GM06990 (cell line): Measurements from ENCODE around the gene TANC1.

Source experiments
- DNase-seq: peaks from one replicate; pipeline ENCODE4 v3.0.0-alpha.2; 2011; ENCODE audit not compliant: insufficient read length; ENCODE audit errors: extremely low read depth
- H3K27me3 ChIP-seq: replicated peaks from 2 replicates; pipeline ENCODE4 v1.6.0; 2011; ENCODE audit warnings: low read length; ENCODE audit not compliant: control insufficient read depth, insufficient read depth
- H3K36me3 ChIP-seq: 2 replicates; pipeline ENCODE4 v1.5.1; 2011; ENCODE audit warnings: low read length; ENCODE audit not compliant: control insufficient read depth, insufficient read depth
- H3K4me3 ChIP-seq: replicated peaks from 2 replicates; pipeline ENCODE4 v1.5.1; 2011; ENCODE audit warnings: low read depth, mild to moderate bottlenecking, control low read depth, low read length
- CTCF ChIP-seq: IDR thresholded peaks from 2 replicates; pipeline ENCODE4 v1.5.1; 2011; ENCODE audit warnings: low read length, control low read depth, mild to moderate bottlenecking, inconsistent platforms; ENCODE audit not compliant: insufficient read depth, poor library complexity, severe bottlenecking

TANC1 gene

DNA sequence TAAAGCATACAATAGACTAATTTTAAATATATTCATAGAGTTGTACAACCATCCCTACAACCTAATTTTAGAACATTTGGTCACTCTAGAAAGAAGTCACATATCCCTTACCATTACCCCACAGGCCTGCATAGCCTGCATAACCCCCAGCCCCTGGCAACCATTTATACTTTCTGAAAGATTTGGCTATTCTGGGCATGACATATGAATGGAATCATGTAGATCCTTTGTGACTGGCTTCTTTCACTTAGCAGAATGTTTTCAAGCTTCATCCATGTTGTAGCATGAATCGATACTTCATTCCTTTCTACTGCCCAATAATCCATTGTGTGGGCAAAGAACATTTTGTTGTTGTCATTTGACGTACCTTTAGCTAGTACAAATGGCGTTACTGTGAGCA is 166.5 kb downstream of the TANC1 start:
- Histone ChIP-seq H3K27me3 (no peaks in the 10 kb centered on the region), H3K4me3 (no peak overlapping the region), H3K36me3 (peaks cover 2% of the 10 kb centered on the region)
- no peak for TF ChIP-seq CTCF
- DNase-seq, result no peak

GRCh38 chr2:159136391-159136790 is 168.0 kb downstream of the TANC1 start:
- H3K4me3 ChIP-seq, result no peak overlapping the region
- peaks cover 2% of the 10 kb centered on the region for H3K36me3 ChIP-seq
- no peak for TF ChIP-seq CTCF
- no peak for DNase-seq
- H3K27me3 ChIP-seq, result no peaks in the 10 kb centered on the region

GRCh38 chr2:159137511-159138241 is 169.2 kb downstream of the TANC1 start:
- H3K4me3 ChIP-seq, result no peak overlapping the region
- no peaks in the 10 kb centered on the region for H3K27me3 ChIP-seq
- TF ChIP-seq CTCF, result no peak
- peaks cover 2% of the 10 kb centered on the region for H3K36me3 ChIP-seq
- DNase-seq, result no peak

DNA sequence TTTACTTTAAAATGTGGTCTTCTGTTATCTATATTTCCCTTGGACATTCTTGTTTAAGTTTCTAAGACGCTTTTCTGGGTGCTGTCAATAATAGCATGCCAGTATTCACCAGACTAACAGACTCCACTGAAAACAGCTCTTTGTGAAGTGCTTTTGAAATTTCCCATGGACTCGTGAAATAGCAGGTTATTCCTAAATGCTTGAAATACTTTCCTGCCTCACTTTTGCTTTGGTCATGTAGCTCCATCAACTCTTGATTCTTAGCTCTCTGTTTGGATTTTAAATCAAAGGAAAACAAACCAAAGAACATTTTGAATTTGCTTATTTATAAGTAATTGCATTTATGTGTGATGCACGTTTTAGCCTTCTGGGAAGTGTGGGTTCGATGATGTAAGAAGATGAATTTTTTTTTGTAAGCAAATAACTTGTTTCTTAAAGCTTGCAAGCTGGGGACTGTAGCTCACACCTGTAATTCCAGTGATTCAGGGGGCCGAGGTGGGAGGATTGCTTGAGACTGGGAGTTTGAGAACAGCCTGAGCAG is 170.3 kb downstream of the TANC1 start:
- TF ChIP-seq CTCF, result no peak
- H3K27me3 ChIP-seq, result no peaks in the 10 kb centered on the region
- H3K36me3 ChIP-seq, result peaks cover 2% of the 10 kb centered on the region
- no peak for DNase-seq
- no peak overlapping the region for H3K4me3 ChIP-seq

GRCh38 chr2:159139216-159139933 is 170.9 kb downstream of the TANC1 start:
- Histone ChIP-seq H3K27me3 (no peaks in the 10 kb centered on the region), H3K36me3 (peaks cover 2% of the 10 kb centered on the region), H3K4me3 (no peak overlapping the region)
- no peak for DNase-seq
- no peak for TF ChIP-seq CTCF
